Measurements from ENCODE around the gene PLCH1.
A peak's percentile ranks its signal among the peaks of the same experiment; 100 is the strongest.

Gene PLCH1

DNA sequence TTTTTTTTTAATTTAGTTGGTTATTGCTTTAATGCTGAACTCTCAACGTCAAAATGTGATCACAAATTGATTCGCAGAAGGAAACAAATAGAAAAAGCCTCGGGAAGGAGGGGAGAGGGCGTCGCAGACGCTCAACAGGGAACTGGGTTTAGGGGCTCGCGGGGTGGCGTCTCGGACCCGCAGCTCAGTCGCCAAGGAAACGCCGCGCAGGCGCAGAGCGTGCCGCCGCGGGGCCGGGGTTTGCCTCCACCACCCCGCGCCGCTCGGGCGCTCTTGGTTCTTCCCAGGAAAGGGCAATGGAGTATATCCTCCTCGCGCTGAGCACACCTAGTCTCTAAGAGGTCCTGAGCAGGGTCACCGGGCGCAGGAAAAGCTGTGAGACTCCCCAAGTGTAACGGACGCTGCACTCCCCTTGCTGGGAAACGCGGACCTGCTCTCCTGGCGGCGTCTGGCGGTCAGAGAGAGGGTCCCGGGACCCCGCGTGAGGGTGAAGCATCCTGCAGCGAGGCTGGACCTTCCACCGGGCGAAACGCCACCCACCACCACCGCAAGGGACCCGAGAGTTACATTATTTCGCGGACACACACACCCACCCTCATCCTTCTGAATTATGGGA is 753 bp downstream of the PLCH1 start:
- DNase-seq (ENCODE audit: low spot score), result peak; percentile 79

DNA sequence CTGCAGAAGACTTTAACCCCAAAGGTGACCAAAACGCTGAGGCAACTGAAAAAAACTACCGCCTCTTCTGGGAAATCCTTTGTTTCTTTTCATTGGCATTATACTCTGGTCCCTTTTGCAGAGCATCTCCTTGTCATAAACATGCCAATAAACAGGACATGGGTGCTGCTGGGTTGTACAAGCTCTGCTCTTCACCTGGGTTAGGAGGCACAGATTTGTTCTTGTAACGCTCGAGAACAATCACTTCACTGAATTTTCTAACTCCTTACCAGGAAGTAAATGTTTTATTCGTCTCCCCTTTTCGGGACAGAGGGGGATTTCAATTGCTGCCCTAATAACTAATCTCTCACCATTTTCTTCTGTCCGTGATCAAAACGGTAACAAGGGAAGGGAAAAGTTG is 1.3 kb downstream of the PLCH1 start:
- no peak for DNase-seq (ENCODE audit: low spot score)

DNA sequence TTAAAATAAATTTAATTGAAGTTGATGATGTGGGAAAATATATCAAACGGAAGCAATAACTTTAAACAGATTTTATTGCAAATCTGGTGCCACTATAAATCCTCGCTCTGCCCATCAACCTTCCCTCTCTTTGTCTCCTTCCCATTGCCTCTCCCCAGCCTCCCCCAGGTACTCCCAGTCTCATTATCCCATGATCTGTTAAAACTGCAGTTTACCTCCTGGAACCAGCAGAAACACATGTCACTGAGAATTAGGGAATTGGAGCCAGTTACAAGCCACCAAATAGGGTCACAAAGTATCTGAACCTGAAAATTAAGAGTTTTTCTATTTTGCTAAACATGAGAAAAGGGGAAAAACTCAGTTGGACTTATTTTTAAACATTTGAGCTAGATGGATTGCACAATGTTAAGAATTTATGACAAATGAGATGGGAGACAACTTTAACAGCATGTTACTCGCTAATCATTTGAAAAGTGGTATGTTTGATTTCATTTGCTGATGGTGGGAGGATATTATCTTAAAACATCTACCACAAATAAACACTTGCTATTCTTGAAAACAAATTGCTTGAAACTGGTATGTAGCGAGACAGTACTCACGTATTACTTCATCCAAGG is 2.4 kb downstream of the PLCH1 start:
- no peak for DNase-seq (ENCODE audit: low spot score)

DNA sequence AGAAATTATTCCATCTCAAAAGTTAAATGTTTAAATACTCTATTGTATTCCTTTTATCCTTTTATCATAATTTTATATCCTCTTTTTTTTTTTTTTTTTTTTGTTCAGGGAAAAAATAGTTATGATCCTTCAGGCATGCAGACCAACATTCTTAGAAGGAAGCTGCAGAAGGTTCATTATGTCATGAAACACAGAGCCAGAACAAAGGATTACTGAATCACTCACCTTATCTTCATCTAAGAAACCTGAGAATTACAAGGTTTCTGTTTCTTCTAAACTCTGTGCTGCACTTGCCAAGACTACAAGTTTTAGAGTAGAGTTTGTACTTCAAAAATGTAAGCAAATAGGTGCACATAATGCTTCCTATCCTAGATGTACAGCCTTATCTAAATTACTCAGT is 3.3 kb downstream of the PLCH1 start:
- DNase-seq (ENCODE audit: low spot score), result no peak

DNA sequence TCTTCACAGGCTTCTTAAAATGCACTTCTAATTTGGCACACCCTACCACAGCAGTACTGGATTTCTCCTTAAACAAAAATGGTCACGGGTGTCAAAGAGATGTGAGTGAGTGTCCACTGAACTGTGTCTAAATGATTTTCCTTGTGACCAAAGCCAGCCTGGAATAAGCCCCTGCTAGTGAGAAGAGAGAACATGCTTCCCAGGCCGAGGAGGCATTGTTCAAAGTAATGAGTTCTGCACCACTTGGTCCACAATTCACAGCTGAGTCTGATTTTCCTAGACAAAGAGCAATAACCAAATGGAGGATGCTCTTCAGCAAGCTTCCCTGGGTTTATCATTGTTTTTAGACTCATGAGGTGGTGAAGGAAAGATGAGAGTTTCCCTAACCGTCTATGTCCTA is 3.8 kb downstream of the PLCH1 start:
- no peak for DNase-seq (ENCODE audit: low spot score)

DNA sequence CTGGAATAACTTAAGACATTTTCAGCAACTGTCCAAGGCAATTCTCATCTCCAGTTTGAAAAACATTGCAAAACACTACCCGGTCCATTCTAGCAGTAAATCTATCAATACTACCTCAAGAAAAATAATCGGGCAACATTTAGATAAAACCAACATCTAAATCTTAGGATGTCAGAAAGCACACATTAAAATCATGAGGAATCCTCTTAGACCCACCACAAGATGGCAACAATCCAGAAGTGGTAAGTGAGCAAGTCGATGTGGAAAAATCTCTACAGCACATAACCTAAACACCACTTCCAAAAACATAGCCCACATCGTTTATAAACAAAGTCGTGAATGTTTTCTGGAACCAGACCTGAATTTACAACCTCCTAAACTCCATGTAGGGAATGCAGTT is 5.7 kb downstream of the PLCH1 start:
- no peak for DNase-seq (ENCODE audit: low spot score)

DNA sequence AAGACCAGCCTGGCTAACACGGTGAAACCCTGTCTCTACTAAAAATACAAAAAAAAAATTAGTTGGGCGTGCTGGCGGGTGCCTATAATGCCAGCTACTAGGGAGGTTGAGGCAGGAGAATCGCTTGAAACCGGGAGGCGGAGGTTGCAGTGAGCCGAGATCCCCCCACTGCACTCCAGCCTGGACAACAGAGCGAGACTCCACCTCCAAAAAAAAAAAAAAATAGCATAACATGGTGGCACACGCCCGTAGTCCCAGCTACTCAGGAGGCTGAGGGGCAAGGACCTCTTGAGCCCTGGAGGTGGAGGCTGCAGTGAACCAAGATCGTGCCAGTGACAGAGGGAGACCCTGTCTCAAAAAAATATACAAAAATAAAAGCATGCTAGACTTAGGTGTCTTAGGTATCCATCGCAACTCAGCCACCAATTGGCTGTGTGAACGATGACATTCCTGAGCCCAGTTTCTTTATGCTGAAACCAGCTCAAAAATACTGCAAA is 6.2 kb downstream of the PLCH1 start:
- DNase-seq (ENCODE audit: low spot score), result no peak

DNA sequence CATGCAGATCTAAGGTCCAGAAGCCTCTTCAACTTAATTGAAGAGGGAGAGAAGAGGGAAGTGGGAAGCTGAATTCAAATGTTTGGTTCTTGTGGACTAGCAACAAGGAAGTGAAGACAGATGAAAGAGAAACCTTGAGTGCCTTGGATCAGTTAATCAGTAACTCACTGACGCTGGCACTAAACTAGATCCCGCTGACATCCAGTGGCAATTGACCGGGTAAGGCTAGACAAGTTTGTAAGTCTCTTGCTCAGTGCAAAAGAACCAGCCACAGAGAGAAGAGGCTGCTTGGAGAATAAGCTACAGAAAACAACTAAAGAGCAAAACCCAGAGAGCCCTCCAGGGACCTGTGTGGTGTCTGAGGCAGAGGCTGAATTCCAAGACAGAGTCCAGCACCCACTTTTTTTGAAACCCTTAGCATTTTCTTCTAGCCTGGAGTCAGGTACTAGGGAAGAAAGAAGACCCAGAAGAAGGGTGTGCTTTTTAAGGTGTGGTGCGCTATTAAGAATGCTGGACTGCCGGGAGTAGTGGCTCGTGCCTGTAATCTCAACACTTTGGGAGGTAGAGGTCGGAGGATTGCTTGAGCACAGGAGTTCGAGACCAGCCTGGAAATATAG is 6.9 kb downstream of the PLCH1 start:
- peak; percentile 88 for DNase-seq (ENCODE audit: low spot score)

DNA sequence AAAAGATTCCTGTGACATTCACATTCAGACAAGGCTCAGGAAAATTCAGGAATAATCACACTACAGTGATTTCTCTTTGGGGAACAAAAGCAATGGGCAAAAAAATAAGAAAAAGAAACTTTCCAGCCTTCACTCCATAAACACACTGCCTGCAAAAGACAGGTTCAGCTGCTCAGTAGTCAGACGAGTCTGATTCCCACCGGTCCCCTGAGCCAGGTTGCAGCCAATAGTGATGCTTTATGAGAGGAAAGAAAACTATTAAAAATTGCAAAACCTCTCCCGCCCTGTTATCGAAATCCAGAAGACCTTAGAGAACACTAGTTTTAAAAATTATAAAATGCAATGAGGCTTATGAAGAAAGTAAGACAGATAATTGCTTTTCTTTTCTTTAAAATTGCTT is 8.5 kb downstream of the PLCH1 start:
- no peak for DNase-seq (ENCODE audit: low spot score)

DNA sequence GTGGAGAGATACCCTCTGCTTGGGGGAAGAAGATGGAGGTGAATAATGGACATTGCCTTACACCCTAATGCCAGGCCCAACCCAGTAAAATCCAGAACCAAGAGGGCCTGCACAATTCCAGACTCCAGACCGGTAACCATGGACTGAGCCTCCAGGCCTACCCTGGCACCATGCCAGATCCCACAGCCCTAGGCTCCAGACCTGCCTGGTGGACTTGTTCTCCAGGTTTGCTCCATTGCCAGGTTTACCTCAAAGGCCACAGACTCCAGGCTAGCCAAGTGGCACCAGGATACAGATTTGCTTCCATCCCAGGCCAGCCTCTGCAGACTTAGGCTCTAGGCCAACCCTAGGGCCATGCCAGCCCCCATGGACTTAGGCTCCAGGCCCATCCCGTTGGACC is 14.0 kb downstream of the PLCH1 start:
- DNase-seq (ENCODE audit: low spot score), result no peak

DNA sequence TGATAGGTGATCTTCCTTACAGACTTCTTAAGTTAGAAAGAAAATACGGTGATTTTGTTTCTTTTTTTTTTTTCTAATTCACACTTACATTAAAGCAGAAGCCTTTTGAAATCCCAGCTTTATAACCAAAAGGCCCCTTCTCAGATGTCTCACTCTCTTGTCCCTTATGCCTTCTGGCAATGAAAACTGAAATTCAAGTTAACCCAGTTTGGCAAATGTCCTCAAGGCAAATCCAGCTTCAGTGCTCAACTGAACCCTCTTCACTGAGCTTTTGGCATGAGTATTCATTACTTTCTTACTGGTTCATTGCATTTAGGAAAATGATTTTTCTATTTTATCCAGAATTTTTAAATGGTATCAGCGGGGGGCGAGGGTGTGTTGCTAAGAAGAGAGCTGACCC is 17.0 kb downstream of the PLCH1 start:
- no peak for DNase-seq (ENCODE audit: low spot score)

DNA sequence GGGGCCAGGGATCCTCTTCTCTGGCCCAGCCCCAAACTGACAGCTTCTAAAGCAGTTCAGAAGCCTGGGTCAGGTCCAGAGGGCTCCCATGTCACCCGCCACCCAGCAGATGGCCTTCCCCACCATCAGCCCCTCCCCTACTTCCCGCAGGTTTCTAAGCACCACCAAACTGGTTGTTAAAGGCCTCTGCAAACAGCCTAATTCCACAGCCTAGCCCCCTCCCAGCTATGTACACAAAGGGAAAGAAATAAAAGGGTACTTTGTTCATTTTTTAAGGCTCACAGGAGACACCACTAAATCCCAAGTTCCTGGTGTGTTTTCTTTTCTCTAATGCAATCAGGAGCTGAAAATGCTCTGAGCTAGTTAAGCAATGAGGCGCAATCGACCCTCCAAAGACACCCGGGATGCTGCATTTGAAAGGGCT is 30.6 kb downstream of the PLCH1 start:
- DNase-seq (ENCODE audit: low spot score), result no peak

DNA sequence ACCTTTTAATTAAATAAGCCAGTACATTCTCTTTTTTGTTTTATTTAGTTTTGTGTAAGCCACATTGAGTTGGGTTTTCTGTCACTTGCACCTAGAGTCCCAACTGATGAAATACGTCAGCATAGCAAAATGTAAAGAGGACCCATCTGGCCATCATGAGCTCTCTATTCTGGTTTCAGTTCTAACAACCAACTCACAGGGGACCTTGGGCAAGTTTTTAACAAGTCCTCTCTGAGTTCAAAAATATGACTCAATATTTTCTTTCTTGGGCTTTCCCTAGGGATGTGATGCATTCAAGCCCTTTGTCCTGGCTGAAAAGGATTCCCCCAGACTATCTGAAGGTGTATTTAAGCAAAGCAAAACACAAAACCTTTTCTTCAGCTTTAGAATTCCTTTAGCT is 32.9 kb downstream of the PLCH1 start:
- no peak for DNase-seq (ENCODE audit: low spot score)

DNA sequence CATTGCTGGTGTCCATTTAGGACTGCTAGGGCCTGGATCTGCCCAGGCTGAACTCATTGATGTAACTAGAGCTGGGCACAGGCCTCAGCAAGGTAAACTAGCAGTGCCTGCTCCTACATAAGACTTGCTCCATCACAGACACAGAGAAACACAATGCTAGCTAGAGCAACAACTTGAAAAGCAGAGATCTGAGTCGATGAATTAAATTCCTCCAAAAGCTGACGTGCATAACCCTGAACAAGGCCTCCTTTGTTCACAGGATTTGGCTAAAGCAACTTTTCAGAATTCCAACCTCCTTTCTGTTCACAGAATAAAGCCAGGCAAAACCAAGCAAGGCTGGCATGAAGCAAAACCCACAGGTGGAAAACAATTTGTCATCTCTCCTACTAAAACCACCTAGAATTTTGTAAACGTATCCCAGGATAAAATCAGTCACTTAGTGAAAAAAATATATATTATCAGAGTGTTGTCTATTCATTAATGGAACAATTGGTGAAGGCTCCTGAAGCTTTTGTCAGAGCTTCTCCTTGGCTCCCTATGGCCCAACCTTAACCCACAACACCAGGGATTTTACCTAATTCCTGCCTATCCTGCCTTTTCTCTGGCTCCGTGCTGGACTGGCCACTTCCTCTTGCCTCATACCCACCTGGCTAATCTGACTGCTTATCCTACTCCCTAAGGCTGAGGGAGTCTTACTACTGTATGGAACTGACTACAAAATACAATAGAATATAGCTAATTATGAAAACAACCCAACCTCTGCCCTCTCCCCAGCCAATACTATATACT is 39.9 kb downstream of the PLCH1 start:
- DNase-seq (ENCODE audit: low spot score), result no peak

DNA sequence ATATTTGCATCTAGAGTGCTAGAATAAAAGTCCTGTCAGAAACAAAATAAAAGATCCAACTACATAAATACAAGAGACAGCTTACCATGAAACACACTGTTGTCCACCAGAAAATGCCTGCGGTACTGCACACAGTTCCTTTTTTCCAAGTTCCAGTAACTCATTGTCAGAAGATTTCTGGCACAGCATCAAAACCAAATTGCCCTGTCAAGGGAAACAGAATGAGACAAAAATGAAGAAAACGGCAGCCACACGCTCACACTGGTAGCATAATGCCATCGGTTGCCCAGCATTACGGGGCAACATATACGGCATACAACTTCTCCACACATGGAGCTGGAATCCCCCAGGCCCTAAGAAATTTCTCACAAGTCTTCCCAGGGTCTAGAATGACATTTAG is 40.8 kb downstream of the PLCH1 start:
- no peak for DNase-seq (ENCODE audit: low spot score)

DNA sequence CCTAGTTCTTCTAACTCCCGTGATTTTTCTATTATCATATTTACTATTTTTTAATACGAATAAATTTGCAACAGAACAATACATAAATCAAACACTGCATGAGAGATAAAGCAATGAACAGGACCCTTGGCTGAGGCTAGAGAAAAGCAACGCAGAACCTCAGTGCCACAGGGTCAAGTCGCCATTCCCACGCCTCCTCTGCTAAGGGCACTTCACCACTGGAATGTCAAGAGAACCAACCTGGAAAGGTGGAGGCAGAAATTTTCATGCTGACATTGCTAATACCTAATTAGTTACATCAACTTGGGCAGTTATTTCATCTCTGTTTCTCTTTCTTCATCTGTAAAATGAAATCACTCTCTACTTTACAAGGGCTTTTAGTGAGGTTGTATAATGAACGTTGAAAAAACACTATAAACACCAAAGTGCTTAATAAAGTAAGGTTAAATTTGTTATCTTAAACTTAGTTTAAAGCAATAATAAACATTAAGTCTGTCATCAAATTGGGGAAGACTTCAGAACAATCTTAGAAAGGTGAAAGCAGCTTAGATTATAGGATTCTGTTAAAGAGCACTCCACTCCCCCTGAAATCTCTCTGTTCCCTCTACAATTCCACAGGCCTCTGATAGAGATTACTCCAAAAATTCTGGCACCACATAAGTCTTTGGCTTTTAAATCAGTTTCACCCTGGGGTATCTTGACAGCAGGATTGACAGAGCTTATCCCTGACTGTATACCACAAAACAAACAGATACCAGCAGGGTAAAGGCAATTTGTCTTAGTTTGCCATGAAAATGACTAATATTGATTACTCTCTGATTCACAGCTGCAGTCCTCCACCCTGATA is 41.9 kb downstream of the PLCH1 start:
- no peak for DNase-seq (ENCODE audit: low spot score)

DNA sequence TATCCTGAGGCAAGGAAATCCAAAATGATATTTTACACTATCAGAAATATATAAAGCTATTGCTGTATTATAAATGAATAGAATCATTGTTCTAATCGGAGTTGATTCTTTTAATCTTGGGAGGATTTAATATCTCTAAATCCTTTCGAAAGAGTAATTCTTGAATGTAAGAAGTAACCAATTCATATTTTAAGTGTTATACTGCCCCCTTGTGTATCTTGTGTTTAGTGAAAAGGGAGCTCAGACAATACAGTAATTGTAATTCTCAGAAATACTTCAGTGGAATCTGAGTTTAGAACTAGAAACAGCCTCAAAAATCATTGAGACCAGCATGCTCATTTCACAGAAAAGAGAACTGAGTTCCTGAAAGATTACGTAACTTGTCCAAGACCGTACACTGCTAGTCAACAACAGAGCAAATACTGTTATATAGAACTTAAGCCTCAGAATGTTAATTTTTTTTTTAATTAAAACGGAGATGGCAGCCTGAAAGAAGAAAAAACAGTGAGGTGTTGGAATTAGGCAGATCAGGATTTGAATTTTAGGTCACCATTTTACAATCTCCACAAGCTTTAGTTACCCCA is 42.9 kb downstream of the PLCH1 start:
- DNase-seq (ENCODE audit: low spot score), result peak; percentile 74

DNA sequence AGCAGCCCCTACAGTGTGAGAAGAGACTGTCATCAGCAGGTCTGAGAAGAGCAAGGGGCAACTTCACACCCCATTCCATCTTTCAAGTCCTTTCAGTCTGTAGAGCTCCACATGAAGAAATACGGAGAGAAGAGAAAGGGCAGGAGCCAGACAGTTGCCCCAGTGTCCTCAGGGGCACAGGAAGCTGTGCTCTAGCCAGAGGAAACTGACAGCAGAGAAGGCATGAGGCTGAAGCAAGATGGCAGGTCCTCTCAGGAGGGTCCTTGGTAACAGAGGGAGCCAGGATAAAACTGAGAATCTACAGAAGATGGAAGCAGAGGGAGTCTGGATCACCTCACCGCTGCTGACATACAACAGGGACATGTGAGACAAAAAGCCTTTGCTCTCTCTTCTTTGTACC is 47.3 kb downstream of the PLCH1 start:
- DNase-seq (ENCODE audit: low spot score), result no peak

DNA sequence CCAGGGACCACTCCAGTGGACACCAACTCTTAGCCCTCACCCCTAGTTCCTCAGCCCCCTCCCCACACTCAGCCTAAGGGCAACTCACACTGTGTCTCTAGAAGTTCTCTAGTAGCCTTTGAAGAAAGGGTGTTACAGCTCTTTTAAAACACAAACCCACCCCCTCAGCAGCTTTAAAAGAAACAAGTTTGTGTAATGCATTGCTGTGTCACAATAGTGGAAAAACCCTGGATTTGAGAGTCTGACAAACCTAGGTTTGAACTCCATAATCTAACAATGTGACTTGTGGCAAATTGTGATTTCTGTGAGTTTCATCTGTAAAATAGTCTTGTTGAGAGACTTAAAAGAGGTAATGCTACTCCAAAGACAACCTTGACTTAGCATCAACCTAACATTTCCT is 54.0 kb downstream of the PLCH1 start:
- DNase-seq (ENCODE audit: low spot score), result no peak

DNA sequence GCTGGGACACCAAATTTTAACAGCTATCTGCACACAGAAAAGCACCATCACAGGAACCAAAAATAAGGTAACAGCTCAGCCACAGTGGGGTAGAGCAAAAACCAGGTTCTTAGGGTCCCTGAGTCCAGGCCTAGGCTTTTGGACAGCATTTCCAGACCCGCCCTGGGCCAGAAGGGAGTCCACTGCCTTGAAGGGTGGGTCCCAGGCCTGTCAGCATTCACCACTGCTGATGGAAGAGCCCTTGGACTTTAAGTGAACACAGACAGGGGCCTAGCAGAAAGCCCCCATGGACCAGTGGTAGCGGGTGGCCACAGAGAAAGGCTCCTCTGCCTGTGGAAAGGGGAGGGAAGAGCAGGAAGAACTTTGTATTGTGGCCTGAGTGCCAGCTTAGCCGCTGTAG is 56.4 kb downstream of the PLCH1 start:
- no peak for DNase-seq (ENCODE audit: low spot score)

DNA sequence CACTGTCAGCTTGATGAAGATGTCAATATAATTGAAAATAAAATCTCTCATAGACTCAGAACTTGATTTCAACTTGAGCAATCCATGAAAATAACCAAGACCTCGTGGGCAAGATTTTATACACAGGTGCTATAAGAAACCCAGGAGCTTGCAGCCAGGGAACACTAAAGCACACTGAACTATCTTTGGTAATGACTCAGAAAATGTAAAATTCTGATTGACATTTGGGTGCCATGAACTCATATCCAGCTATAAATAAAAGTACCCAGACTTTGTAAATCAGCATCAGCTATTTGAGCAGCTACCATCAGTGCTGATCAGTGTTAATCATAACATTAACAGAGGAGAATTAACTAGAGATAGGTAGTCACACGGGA is 61.5 kb downstream of the PLCH1 start:
- no peak for DNase-seq (ENCODE audit: low spot score)

Measured in LoVo (cell line).